ENCODE results near the gene CDIP1.

CDIP1 gene

GRCh38 chr16:4494746-4495490, 43.7 kb downstream of the CDIP1 start:
- DNase-seq (ENCODE audit: low read depth in 2 of 2, low spot score in 1 of 2) = no peak

- DNase-seq (ENCODE audit: low read depth in 2 of 2, low spot score in 1 of 2) = no peak
Observed at GRCh38 chr16:4491898-4492297, 46.7 kb downstream of the CDIP1 start.

- no peak for DNase-seq (ENCODE audit: low read depth in 2 of 2, low spot score in 1 of 2)
Observed at GRCh38 chr16:4489030-4489429, 49.5 kb downstream of the CDIP1 start.

- no peak for DNase-seq (ENCODE audit: low read depth in 2 of 2, low spot score in 1 of 2)
Observed at GRCh38 chr16:4488499-4488967, 50.0 kb downstream of the CDIP1 start.

- DNase-seq (ENCODE audit: low read depth in 2 of 2, low spot score in 1 of 2) = no peak
Observed at GRCh38 chr16:4487955-4488498, 50.5 kb downstream of the CDIP1 start.

- no peak for DNase-seq (ENCODE audit: low read depth in 2 of 2, low spot score in 1 of 2)
Observed at GRCh38 chr16:4486126-4486893, 52.3 kb downstream of the CDIP1 start.

GRCh38 chr16:4481963-4482362, 56.6 kb downstream of the CDIP1 start:
- no peak for DNase-seq (ENCODE audit: low read depth in 2 of 2, low spot score in 1 of 2)

- no peak for DNase-seq (ENCODE audit: low read depth in 2 of 2, low spot score in 1 of 2)
Observed at GRCh38 chr16:4481526-4481925, 57.0 kb downstream of the CDIP1 start.

GRCh38 chr16:4477966-4478365, 60.6 kb downstream of the CDIP1 start:
- no peak for DNase-seq (ENCODE audit: low read depth in 2 of 2, low spot score in 1 of 2)

GRCh38 chr16:4475880-4476788, 62.4 kb downstream of the CDIP1 start, which contains the start of gene HMOX2:
TSS of gene HMOX2 (plus strand) at chr16:4476398. CDS start at chr16:4505525, 29,127 bp downstream.
- DNase-seq (ENCODE audit: low read depth in 2 of 2, low spot score in 1 of 2) = peak; percentile 82 to 85

- DNase-seq (ENCODE audit: low read depth in 2 of 2, low spot score in 1 of 2) = peak; percentile 65 to 71
Observed at GRCh38 chr16:4474192-4474961, 64.2 kb downstream of the CDIP1 start, which contains the start of gene NMRAL1. TSS of gene NMRAL1 (minus strand) at chr16:4474625. CDS start at chr16:4474132, 493 bp downstream.

- no peak for DNase-seq (ENCODE audit: low read depth in 2 of 2, low spot score in 1 of 2)
Observed at GRCh38 chr16:4472880-4473279, 65.7 kb downstream of the CDIP1 start.

- DNase-seq (ENCODE audit: low read depth in 2 of 2, low spot score in 1 of 2) = no peak
Observed at GRCh38 chr16:4471869-4472268, 66.7 kb downstream of the CDIP1 start.

GRCh38 chr16:4468972-4469371, 69.6 kb downstream of the CDIP1 start:
- no peak for DNase-seq (ENCODE audit: low read depth in 2 of 2, low spot score in 1 of 2)

GRCh38 chr16:4467916-4468315, 70.7 kb downstream of the CDIP1 start:
- no peak for DNase-seq (ENCODE audit: low read depth in 2 of 2, low spot score in 1 of 2)

- peak; percentile 32 to 39 for DNase-seq (ENCODE audit: low read depth in 2 of 2, low spot score in 1 of 2)
Observed at GRCh38 chr16:4465977-4466779, 72.4 kb downstream of the CDIP1 start.

GRCh38 chr16:4463522-4464163, 74.9 kb downstream of the CDIP1 start:
- DNase-seq (ENCODE audit: low read depth in 2 of 2, low spot score in 1 of 2) = no peak

- DNase-seq (ENCODE audit: low read depth in 2 of 2, low spot score in 1 of 2) = no peak
Observed at GRCh38 chr16:4461250-4462085, 77.1 kb downstream of the CDIP1 start.

Data from stimulated activated CD8-positive, alpha-beta memory T cell treated with anti-CD3 and anti-CD28 coated beads, Interleukin-4, amount 100 ng/mL, for 1 hour (primary cell).